Hematopoietic multipotent progenitor cell treated with erythropoietin and hydrocortisone succinate and interleukin-3 and kit ligand, for 8 days (in vitro differentiated cells): ENCODE data around the gene PTPN4.
A peak's percentile ranks its signal among the peaks of the same experiment; 100 is the strongest.
"Not testable (repeated sequence)": the region's sequence is repeated elsewhere in the genome, so short reads cannot be mapped to it uniquely, and the experiment has no call there.

Experiments used
- DNase-seq: peaks from one replicate; pipeline ENCODE4 v3.0.0-alpha.2; 2015

PTPN4 gene

DNA sequence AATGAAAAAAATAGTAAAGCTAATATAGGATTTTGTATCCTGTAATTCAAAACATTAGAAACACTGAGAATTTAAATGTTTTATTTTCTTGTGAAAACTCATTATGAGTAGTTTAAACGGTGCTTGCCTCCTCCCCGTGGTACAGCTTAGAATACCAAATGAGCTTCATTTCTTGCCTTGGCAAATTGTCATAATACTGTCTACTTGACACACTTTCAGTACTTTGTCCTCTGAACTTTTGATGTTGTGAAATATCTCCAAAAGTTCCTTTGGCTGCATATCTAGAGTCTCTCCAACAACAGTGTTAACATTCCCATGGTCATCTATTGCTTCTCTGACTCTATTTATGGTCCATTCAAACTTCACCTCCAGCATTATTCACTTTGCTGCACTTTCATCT, 191.2 kb downstream of the PTPN4 start:
- DNase-seq, result no peak

GRCh38 chr2:119958670-119959268, 199.0 kb downstream of the PTPN4 start:
- DNase-seq, result no peak

DNA sequence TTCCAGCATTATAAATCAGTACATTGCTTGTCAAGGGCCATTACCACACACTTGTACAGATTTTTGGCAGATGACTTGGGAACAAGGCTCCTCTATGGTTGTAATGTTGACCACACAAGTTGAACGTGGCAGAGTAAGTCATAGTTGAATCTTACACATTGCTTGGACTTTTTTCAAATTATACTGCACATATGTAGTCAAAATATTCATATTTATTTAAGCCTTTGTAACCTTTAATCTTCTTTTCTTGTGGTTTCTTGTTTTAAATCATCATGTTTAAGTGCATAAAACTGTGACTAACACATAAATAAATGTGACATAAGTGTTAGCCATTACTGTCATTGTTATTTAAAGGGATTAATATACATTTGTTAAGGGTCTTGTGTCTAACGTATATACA, 201.1 kb downstream of the PTPN4 start:
- no peak for DNase-seq

DNA sequence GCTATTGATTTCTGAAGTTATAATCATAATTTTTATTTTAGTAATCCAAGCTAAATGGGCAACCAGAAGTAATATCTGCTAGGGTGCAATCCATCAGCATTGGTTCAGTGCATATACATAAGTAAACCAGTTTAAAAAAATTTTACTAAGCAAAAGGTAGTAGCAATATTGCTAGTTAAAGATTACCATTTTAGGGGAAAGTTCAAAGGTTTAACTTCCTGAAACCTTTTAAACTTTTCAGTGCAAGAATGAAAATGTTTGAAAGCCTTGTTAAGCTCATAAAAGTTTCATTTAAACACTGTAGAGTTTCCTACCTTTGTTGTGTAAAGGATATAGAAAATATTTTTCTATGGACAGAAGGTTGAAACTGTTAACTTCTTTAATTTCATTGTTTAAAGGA, 222.2 kb downstream of the PTPN4 start:
- no peak for DNase-seq

DNA sequence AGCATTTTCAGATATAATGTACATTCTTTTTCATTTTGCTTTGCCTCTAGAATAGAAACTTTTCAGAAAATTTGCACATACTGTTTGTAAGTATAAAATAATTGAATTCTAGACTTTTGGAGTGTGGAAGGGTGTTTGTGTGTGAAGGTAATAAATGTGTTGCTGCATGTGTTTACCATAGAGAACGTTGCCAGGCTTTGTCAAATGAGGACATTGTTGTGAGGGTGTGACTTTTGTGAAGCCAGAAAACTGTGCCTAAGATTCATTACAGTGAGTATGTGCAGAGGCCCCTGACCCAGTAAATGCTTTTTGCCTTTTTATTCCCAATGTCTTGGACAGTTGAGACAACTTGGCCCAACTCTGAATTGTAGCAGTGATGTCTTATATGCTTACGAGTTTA, 222.8 kb downstream of the PTPN4 start:
- DNase-seq, result no peak

- no peak for DNase-seq
Measured at GRCh38 chr2:119983108-119983507, 223.4 kb downstream of the PTPN4 start.

DNA sequence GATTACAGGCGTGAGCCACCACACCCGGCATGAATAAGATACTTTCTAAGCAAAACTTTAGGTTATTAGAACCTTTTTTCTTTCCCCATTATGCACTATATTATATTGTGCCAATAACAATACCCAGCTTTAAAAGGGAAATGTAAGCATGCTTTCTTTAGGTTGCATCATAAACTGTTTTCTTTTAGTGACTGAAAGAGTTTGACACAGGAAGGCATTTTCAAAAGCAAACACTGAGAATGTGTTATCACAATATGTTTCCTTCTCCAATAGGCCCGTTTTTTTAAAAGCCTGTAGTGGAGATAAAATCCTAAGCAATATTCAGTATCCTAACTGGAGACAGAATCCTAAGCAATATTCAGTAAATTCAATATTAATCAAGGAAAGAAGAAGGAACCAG, 236.4 kb downstream of the PTPN4 start:
- DNase-seq, result no peak

- DNase-seq, result not testable (repeated sequence)
Measured at GRCh38 chr2:119996896-119997891, 237.5 kb downstream of the PTPN4 start.

DNA sequence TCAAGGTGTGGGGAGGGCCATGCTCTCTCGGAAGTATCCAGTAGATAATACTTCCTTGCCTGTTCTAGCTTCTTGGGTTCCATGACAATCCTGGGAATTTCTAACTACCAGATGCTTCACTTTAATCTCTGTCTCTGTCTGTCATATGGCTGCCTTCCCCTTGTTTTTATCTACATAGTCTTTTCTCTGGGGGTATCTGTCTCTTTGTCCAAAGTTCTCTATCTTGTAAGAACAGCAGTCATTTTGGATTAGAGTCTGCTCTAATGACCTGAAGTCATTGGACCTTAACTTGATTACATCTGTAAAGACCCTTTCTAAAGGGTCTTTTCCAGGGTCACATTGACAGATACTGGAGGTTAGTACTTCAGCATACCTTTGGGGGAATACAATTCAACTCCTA, 241.7 kb downstream of the PTPN4 start:
- no peak for DNase-seq

DNA sequence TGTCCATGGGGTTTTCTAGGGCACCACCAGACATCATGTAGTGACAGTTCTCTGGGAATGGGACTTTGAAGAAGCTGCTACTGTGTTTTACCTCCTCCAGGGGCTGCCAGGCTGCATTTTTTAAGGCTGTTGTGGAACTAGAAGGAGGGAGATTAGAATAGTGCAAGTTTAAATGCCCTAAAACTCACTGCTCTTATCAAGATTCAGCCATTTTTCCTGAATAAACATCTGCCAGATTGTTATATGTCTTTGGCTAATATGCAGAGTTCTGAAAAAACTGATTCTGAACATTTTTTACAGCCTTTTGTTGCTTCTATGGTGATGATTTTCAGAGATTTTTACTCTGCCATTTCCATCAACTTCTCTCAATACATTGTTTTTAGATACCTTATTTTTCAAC, 244.5 kb downstream of the PTPN4 start:
- DNase-seq, result no peak

GRCh38 chr2:120005834-120006521, 246.3 kb downstream of the PTPN4 start:
- DNase-seq, result no peak

GRCh38 chr2:120007851-120008250, 248.1 kb downstream of the PTPN4 start:
- DNase-seq, result no peak

DNA sequence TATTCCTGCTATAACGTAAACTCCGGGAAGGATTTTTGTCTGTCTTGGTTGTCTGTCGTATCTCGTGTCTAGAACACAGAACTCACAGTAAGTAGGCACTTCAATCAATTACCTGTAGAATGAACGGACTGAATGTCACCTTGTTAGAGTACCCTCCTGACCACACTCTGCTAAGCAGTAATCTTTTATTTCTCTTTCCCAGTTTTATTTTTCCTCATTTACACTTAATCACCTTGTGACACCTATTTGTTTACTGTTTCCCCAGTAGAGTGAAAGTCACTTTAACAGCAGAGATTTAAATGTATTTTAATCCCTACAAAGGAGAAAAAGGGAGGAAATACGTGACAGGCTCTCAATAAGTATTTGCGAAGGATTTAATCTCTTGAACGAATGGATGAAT, 252.6 kb downstream of the PTPN4 start:
- DNase-seq, result no peak

DNA sequence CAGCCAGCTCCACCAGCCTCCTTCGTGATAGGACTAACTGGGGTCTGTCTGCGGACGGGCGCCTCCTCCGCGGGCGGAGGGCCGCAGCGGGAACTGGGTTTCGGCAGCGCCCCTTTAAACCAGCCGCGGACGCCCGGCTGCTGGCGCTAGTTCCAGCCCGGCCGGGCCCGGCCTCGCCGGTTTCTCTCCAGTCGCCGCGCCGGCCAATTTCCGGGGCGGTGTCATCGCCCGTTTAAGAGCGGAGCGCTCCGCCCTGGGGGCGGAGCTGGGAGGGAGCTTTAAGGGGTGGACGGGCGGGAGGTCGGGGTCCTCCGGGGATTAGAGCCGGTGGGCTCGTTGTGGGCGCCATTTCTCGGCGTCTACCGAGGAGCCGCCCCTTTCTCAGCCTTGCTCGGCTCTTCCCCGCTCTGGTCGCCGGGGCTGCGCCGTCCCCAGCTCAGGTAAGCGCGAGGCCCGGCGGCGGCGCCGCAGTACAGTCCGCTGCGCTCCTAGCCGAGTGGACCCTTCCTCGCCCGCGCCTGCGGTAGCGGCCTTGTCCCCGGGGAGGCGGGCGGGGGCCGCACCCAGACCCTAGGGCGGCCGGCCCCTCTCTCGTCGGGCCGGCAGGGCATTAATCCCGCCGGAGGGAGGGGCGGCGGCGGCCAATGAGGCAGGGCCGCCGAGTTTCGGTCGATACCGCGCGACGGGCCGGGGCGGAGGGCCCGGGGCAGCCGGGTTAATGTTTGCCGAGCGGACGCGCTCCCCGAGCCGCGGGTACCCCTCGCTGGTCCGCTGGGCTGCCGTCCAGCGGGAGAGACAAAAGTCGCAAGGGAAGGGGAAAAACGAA, 253.3 kb downstream of the PTPN4 start, which contains the start of gene EPB41L5:
Gene EPB41L5, plus strand, starts transcription at position 307 of the 826 bp plus-strand sequence. CDS start 6,008 bp downstream, outside the sequence.
- peak; percentile 85 for DNase-seq

GRCh38 chr2:120013597-120014223, 254.0 kb downstream of the PTPN4 start:
- DNase-seq, result no peak

DNA sequence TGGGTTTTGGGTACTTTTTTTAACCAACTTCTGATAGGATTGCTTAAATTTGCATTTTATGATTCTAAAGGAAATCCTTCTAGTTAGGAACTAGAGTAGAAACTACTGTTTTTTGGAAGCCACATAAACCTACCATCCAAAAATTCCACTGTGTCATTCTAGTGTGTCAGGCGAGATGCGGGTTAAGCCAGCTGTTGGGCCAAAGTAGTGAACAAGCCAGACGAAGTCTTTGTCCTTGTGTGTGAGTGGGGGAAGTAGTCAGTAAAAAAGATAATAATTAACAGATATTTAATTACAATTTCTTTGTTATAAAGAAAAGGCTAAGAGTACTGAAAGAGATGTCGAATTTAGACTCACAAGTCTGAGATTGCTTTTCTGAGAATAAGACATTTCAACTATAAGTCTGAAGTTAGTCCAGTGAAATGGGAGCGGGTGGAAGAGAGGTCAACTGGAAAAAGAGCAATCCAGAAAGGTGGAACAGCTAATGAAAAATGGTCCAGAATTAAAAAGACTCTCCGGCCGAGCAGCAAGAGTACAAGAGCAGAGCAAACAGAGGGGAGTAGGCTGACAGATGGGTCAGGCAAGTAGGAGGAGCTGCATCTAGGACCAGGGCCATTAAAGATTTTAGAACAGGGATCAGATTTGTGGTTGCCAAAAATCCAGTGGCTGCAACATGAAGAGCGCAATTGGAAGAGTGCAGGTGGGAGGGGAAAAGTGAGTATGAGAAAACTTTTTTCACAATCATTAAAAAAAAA, 254.7 kb downstream of the PTPN4 start:
- no peak for DNase-seq

GRCh38 chr2:120016800-120017199, 257.1 kb downstream of the PTPN4 start:
- no peak for DNase-seq

- DNase-seq, result no peak
Measured at GRCh38 chr2:120017201-120017600, 257.5 kb downstream of the PTPN4 start.

GRCh38 chr2:120018549-120018948, 258.8 kb downstream of the PTPN4 start:
- DNase-seq, result no peak

DNA sequence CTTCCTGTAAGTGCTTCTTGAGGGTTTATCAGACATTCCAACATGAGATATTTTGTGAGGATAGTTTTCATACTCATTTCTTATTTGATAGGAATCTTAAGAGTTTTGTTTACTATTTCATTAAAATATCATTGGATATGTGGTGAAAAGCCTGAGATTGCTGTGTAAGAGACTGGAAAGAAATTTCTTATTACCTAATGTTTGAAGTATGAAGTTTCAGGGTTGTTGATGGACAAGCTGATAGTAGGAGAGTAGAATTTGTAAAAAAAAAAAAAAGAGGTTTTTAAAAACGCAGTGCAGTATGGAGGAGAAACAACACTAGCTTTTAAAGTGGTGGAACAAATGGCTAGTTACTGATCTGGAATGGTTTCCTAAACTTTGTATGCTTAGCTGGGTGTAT, 260.8 kb downstream of the PTPN4 start:
- no peak for DNase-seq

GRCh38 chr2:120022505-120022904, 262.8 kb downstream of the PTPN4 start:
- not testable (repeated sequence) for DNase-seq
